ENCODE results near the gene MYO15A. TPM values are rescaled to one million over a fixed set of nuclear protein-coding genes. Genes with fewer than 3 reads are reported as not detected.

Gene MYO15A
- total and polyA plus RNA-seq, 7 donors: 0.10 to 0.76 (median 0.28) TPM

- no peak overlapping the region for H3K4me3 ChIP-seq
- H3K9me3 ChIP-seq: no peaks in the 10 kb centered on the region
- H3K4me1 ChIP-seq: no peaks in the 10 kb centered on the region
- H3K27ac ChIP-seq: no peak overlapping the region
- no peak for TF ChIP-seq CTCF (IDR thresholded peaks at IDR 0.05)
- H3K36me3 ChIP-seq (ENCODE audit: insufficient read depth in 1 of 2, low read depth in 1 of 2): peaks cover 3 to 95% of the 10 kb centered on the region in 2 donors
- no peak for ATAC-seq
- intact Hi-C loops (cut with DNase I): no loop called here
- no peaks in the 10 kb centered on the region for H3K27me3 ChIP-seq (ENCODE audit: insufficient read depth in 3 of 3, low read length in 2 of 3)
- DNase-seq: no peak
- WGBS, 3 donors: 87 to 90% (median 87%) methylated on average over 14 of the region's 14 CpGs
These were observed 9.0 kb upstream of the MYO15A start for GRCh38 chr17:18099516-18099915.

GRCh38 chr17:18100616-18101015, 7.9 kb upstream of the MYO15A start:
- no peaks in the 10 kb centered on the region for H3K4me1 ChIP-seq
- H3K9me3 ChIP-seq: no peaks in the 10 kb centered on the region
- ATAC-seq: no peak
- WGBS, 3 donors: 66 to 75% (median 72%) methylated on average over 10 of the region's 10 CpGs
- H3K27me3 ChIP-seq (ENCODE audit: insufficient read depth in 3 of 3, low read length in 2 of 3): no peaks in the 10 kb centered on the region
- no peak for TF ChIP-seq CTCF (IDR thresholded peaks at IDR 0.05)
- H3K27ac ChIP-seq: no peak overlapping the region
- DNase-seq: no peak
- peaks cover 3 to 97% of the 10 kb centered on the region in 2 donors for H3K36me3 ChIP-seq (ENCODE audit: insufficient read depth in 1 of 2, low read depth in 1 of 2)
- H3K4me3 ChIP-seq: no peak overlapping the region
- intact Hi-C loops (cut with DNase I): no loop called here

GRCh38 chr17:18101828-18102227, 6.7 kb upstream of the MYO15A start:
- H3K9me3 ChIP-seq: no peaks in the 10 kb centered on the region
- DNase-seq (no peak), ATAC-seq (no peak)
- WGBS, 3 donors: 84 to 86% (median 85%) methylated on average over 9 of the region's 9 CpGs
- H3K27ac ChIP-seq: no peak overlapping the region
- no peaks in the 10 kb centered on the region for H3K4me1 ChIP-seq
- intact Hi-C loops (cut with DNase I): no loop called here
- no peaks in the 10 kb centered on the region for H3K27me3 ChIP-seq (ENCODE audit: insufficient read depth in 3 of 3, low read length in 2 of 3)
- no peak overlapping the region for H3K4me3 ChIP-seq
- peaks cover 3 to 97% of the 10 kb centered on the region in 2 donors for H3K36me3 ChIP-seq (ENCODE audit: insufficient read depth in 1 of 2, low read depth in 1 of 2)
- no peak for TF ChIP-seq CTCF (IDR thresholded peaks at IDR 0.05)

GRCh38 chr17:18102640-18103039, 5.9 kb upstream of the MYO15A start:
- intact Hi-C loops (cut with DNase I): no loop called here
- whole genome bisulfite sequencing, 3 donors: 84 to 90% (median 86%) methylated on average over 3 of the region's 3 CpGs

More at GRCh38 chr17:18102640-18103039, 5.9 kb upstream of the MYO15A start:
- Histone ChIP-seq H3K27ac (no peak overlapping the region), H3K9me3 (no peaks in the 10 kb centered on the region), H3K4me3 (no peak overlapping the region), H3K4me1 (no peaks in the 10 kb centered on the region), H3K27me3 (ENCODE audit: insufficient read depth in 3 of 3, low read length in 2 of 3) (no peaks in the 10 kb centered on the region), H3K36me3 (ENCODE audit: insufficient read depth in 1 of 2, low read depth in 1 of 2) (peaks cover 3 to 97% of the 10 kb centered on the region in 2 donors)
- ATAC-seq (no peak), DNase-seq (no peak)
- no peak for TF ChIP-seq CTCF (IDR thresholded peaks at IDR 0.05)

Measured in psoas muscle (tissue), 8 donors.